Panc1 (cell line): ENCODE data around the gene PNMA6F.

Source experiments
- CTCF ChIP-seq: fragments of 450-650 bp; IDR thresholded peaks from 2 replicates; pipeline ENCODE4 v1.5.1; 2017; ENCODE audit warnings: mild to moderate bottlenecking
- POLR2AphosphoS5 ChIP-seq: IDR thresholded peaks from 2 replicates; pipeline ENCODE4 v1.6.1; 2012; ENCODE audit warnings: mild to moderate bottlenecking, low read depth, low read length, moderate library complexity
- SIN3A ChIP-seq: IDR thresholded peaks from 2 replicates; pipeline ENCODE4 v1.6.1; 2012; ENCODE audit warnings: low read depth, mild to moderate bottlenecking, low read length, moderate library complexity, borderline replicate concordance; ENCODE audit not compliant: insufficient read depth
- TCF7L2 ChIP-seq: IDR thresholded peaks from 2 replicates; pipeline ENCODE4 v1.6.1; 2011; ENCODE audit warnings: mild to moderate bottlenecking, low read depth, low read length, inconsistent platforms

GRCh38 chrX:153347530-153347929, 26.0 kb upstream of the PNMA6F start:
- TF ChIP-seq CTCF (no peak), POLR2AphosphoS5 (no peak), SIN3A (no peak), TCF7L2 (no peak)
